Activated naive CD8-positive, alpha-beta T cell treated with anti-CD3 and anti-CD28 coated beads, Interleukin-2, amount 10 ng/mL, durations not matched to agents 7 days and 5 days (primary cell): ENCODE data around the gene FAM114A1. TPM values are rescaled to one million over a fixed set of nuclear protein-coding genes. Genes with fewer than 3 reads are reported as not detected.
A peak's percentile ranks its signal among the peaks of the same experiment; 100 is the strongest.
"Not testable (repeated sequence)": the region's sequence is repeated elsewhere in the genome, so short reads cannot be mapped to it uniquely, and the experiment has no call there.

Experiments used
- ATAC-seq: fragments of 150-1000 bp; cut with Tn5 transposase; one replicate; pipeline ENCODE4 v1.10.0; 2021; ENCODE audit warnings: low read depth, moderate library complexity
- POLR2A ChIA-PET: fragments of 350-600 bp; sonication (Branson Sonifier 250); formaldehyde crosslinking; loops from one replicate; lab custom pipeline; 2021; ENCODE audit warnings: antibody characterized with exemption; lab: Charles Lee
- DNase-seq: peaks from one replicate; pipeline ENCODE4 v3.0.0; 2021
- H3K27ac Mint-ChIP-seq: one replicate; pipeline ENCODE4 v1.8.0; 2022; ENCODE audit warnings: mild to moderate bottlenecking, mixed read lengths
- H3K27me3 Mint-ChIP-seq: one replicate; pipeline ENCODE4 v1.8.0; 2022; ENCODE audit warnings: mild to moderate bottlenecking, moderate library complexity, mixed read lengths
- H3K36me3 Mint-ChIP-seq: one replicate; pipeline ENCODE4 v1.8.0; 2021; ENCODE audit warnings: mild to moderate bottlenecking, mixed read lengths
- H3K4me1 Mint-ChIP-seq: one replicate; pipeline ENCODE4 v1.8.0; 2021; ENCODE audit warnings: mixed read lengths
- H3K4me3 Mint-ChIP-seq: one replicate; pipeline ENCODE4 v1.8.0; 2022; ENCODE audit warnings: mild to moderate bottlenecking, moderate library complexity, mixed read lengths
- H3K9me3 Mint-ChIP-seq: one replicate; pipeline ENCODE4 v1.8.0; 2021; ENCODE audit warnings: mixed read lengths
- microRNA-seq: library from miRNA; unstranded; fragments of <30 nt; microRNA quantifications from one replicate; pipeline ENCODE4 v1.2.0, GENCODE V29; 2022
- total RNA-seq, 2 experiments: library from RNA; stranded (reverse); gene quantifications; one replicate each; pipeline ENCODE4 v1.2.3, GENCODE V29; 2021

Gene FAM114A1
- total RNA-seq, 2 experiments from 2014 or later, result 0.33 to 0.34 TPM

- no peak overlapping the region for H3K27ac Mint-ChIP-seq
- H3K4me3 Mint-ChIP-seq, result no peak overlapping the region
- peaks cover 49% of the 10 kb centered on the region for H3K36me3 Mint-ChIP-seq
- peaks cover 24% of the 10 kb centered on the region for H3K4me1 Mint-ChIP-seq
- no peak for DNase-seq
- POLR2A ChIA-PET, result no interaction called here
- no peaks in the 10 kb centered on the region for H3K27me3 Mint-ChIP-seq
- no peaks in the 10 kb centered on the region for H3K9me3 Mint-ChIP-seq
- no peak for ATAC-seq
These were observed 114.9 kb downstream of the FAM114A1 start for GRCh38 chr4:38982361-38983095.

- Mint-ChIP-seq H3K4me1 (peaks cover 28% of the 10 kb centered on the region), H3K27ac (no peak overlapping the region), H3K4me3 (no peak overlapping the region), H3K27me3 (no peaks in the 10 kb centered on the region), H3K36me3 (peaks cover 53% of the 10 kb centered on the region), H3K9me3 (no peaks in the 10 kb centered on the region)
- DNase-seq (no peak), ATAC-seq (no peak)
- POLR2A ChIA-PET, result no interaction called here
These were observed 115.7 kb downstream of the FAM114A1 start for GRCh38 chr4:38983291-38983690.

- DNase-seq, result no peak
- POLR2A ChIA-PET, result no interaction called here
- Mint-ChIP-seq H3K36me3 (peaks cover 54% of the 10 kb centered on the region), H3K4me3 (no peak overlapping the region), H3K27me3 (no peaks in the 10 kb centered on the region), H3K9me3 (no peaks in the 10 kb centered on the region), H3K27ac (no peak overlapping the region), H3K4me1 (peaks cover 31% of the 10 kb centered on the region)
- no peak for ATAC-seq
These were observed 116.4 kb downstream of the FAM114A1 start for GRCh38 chr4:38983787-38984598.

GRCh38 chr4:38985410-38986100 lies 117.9 kb downstream of the FAM114A1 start:
- ATAC-seq, result no peak
- Mint-ChIP-seq H3K27me3 (no peaks in the 10 kb centered on the region), H3K9me3 (no peaks in the 10 kb centered on the region), H3K4me3 (no peak overlapping the region), H3K4me1 (peaks cover 31% of the 10 kb centered on the region), H3K27ac (no peak overlapping the region), H3K36me3 (peaks cover 50% of the 10 kb centered on the region)
- no peak for DNase-seq
- POLR2A ChIA-PET, result interaction anchor here (0.6 kb wide), 1 partner anchor 63 kb away, joined by 6 read pairs; no protein-coding TSS in a partner anchor

GRCh38 chr4:38987491-38987890 lies 119.9 kb downstream of the FAM114A1 start:
- ATAC-seq (peak; percentile 36), DNase-seq (no peak)
- H3K9me3 Mint-ChIP-seq, result no peaks in the 10 kb centered on the region
- peak overlapping the region; percentile 24 for H3K27ac Mint-ChIP-seq
- no peaks in the 10 kb centered on the region for H3K27me3 Mint-ChIP-seq
- H3K4me1 Mint-ChIP-seq, result peaks cover 21% of the 10 kb centered on the region
- H3K36me3 Mint-ChIP-seq, result peaks cover 40% of the 10 kb centered on the region
- POLR2A ChIA-PET, result no interaction called here
- H3K4me3 Mint-ChIP-seq, result no peak overlapping the region

- Mint-ChIP-seq H3K36me3 (peaks cover 37% of the 10 kb centered on the region), H3K4me1 (peaks cover 21% of the 10 kb centered on the region)
- H3K27me3 Mint-ChIP-seq, ATAC-seq, DNase-seq, H3K4me3 Mint-ChIP-seq, H3K9me3 Mint-ChIP-seq, POLR2A ChIA-PET, H3K27ac Mint-ChIP-seq: not testable (repeated sequence)
These were observed 120.7 kb downstream of the FAM114A1 start for GRCh38 chr4:38988353-38988752.

GRCh38 chr4:38989487-38989886 lies 121.9 kb downstream of the FAM114A1 start:
- DNase-seq, result no peak

GRCh38 chr4:38990241-38990640 lies 122.6 kb downstream of the FAM114A1 start:
- peaks cover 47% of the 10 kb centered on the region for H3K36me3 Mint-ChIP-seq
- no peak overlapping the region for H3K27ac Mint-ChIP-seq
- ATAC-seq (no peak), DNase-seq (no peak)
- POLR2A ChIA-PET, result no interaction called here
- no peak overlapping the region for H3K4me3 Mint-ChIP-seq
- no peaks in the 10 kb centered on the region for H3K27me3 Mint-ChIP-seq
- peaks cover 19% of the 10 kb centered on the region for H3K4me1 Mint-ChIP-seq
- H3K9me3 Mint-ChIP-seq, result no peaks in the 10 kb centered on the region

More at GRCh38 chr4:38989487-38989886, 121.9 kb downstream of the FAM114A1 start:
- Mint-ChIP-seq H3K4me3 (no peak overlapping the region), H3K4me1 (peaks cover 19% of the 10 kb centered on the region), H3K9me3 (no peaks in the 10 kb centered on the region), H3K27ac (no peak overlapping the region), H3K36me3 (peaks cover 39% of the 10 kb centered on the region), H3K27me3 (no peaks in the 10 kb centered on the region)
- POLR2A ChIA-PET, result no interaction called here
- no peak for ATAC-seq

- H3K27me3 Mint-ChIP-seq, result no peaks in the 10 kb centered on the region
- ATAC-seq (no peak), DNase-seq (no peak)
- peaks cover 4% of the 10 kb centered on the region for H3K4me1 Mint-ChIP-seq
- no peak overlapping the region for H3K4me3 Mint-ChIP-seq
- H3K36me3 Mint-ChIP-seq, result peaks cover 48% of the 10 kb centered on the region
- no peak overlapping the region for H3K27ac Mint-ChIP-seq
- peaks cover 3% of the 10 kb centered on the region for H3K9me3 Mint-ChIP-seq
- POLR2A ChIA-PET, result no interaction called here
These were observed 126.1 kb downstream of the FAM114A1 start for GRCh38 chr4:38993683-38994082.

GRCh38 chr4:38994135-38994534 lies 126.5 kb downstream of the FAM114A1 start:
- no peak overlapping the region for H3K27ac Mint-ChIP-seq
- H3K9me3 Mint-ChIP-seq, result peaks cover 3% of the 10 kb centered on the region
- H3K36me3 Mint-ChIP-seq, result peaks cover 45% of the 10 kb centered on the region
- H3K27me3 Mint-ChIP-seq, result no peaks in the 10 kb centered on the region
- POLR2A ChIA-PET, result no interaction called here
- DNase-seq (no peak), ATAC-seq (no peak)
- H3K4me1 Mint-ChIP-seq, result peaks cover 4% of the 10 kb centered on the region
- H3K4me3 Mint-ChIP-seq, result no peak overlapping the region

Small RNA genes within 50 kb of the gene (microRNA-seq; reads per million reads assigned to microRNA genes)
- 2.8 reads per million for gene MIR574

Other genes starting within 250 kb of the FAM114A1 start
- 10 to 100 TPM; 37.8 to 44.1 TPM for gene KLF3, start 203.6 kb upstream of the FAM114A1 start, total RNA-seq
- gene TLR10, start 84.8 kb upstream of the FAM114A1 start, total RNA-seq, result under 1 TPM; 0.25 to 0.26 TPM
- 10 to 100 TPM; 14.9 to 17.2 TPM for gene TLR1, start 63.0 kb upstream of the FAM114A1 start, total RNA-seq
- 1 to 10 TPM; 4.8 to 5.9 TPM for gene TLR6, start 11.0 kb upstream of the FAM114A1 start, total RNA-seq
- 10 to 100 TPM; 14.0 to 14.9 TPM for gene TMEM156, start 164.6 kb downstream of the FAM114A1 start, total RNA-seq
- 10 to 100 TPM; 16.4 to 18.3 TPM for gene KLHL5, start 194.4 kb downstream of the FAM114A1 start, total RNA-seq